DMS53 (cell line): ENCODE data around the gene RNASEH2A.
"Not testable (repeated sequence)": the region's sequence is repeated elsewhere in the genome, so short reads cannot be mapped to it uniquely, and the experiment has no call there.

Source experiments
- DNase-seq: peaks from one replicate; lab custom pipeline; 2025; lab: John Stamatoyannopoulos, UW

The RNASEH2A gene

DNA sequence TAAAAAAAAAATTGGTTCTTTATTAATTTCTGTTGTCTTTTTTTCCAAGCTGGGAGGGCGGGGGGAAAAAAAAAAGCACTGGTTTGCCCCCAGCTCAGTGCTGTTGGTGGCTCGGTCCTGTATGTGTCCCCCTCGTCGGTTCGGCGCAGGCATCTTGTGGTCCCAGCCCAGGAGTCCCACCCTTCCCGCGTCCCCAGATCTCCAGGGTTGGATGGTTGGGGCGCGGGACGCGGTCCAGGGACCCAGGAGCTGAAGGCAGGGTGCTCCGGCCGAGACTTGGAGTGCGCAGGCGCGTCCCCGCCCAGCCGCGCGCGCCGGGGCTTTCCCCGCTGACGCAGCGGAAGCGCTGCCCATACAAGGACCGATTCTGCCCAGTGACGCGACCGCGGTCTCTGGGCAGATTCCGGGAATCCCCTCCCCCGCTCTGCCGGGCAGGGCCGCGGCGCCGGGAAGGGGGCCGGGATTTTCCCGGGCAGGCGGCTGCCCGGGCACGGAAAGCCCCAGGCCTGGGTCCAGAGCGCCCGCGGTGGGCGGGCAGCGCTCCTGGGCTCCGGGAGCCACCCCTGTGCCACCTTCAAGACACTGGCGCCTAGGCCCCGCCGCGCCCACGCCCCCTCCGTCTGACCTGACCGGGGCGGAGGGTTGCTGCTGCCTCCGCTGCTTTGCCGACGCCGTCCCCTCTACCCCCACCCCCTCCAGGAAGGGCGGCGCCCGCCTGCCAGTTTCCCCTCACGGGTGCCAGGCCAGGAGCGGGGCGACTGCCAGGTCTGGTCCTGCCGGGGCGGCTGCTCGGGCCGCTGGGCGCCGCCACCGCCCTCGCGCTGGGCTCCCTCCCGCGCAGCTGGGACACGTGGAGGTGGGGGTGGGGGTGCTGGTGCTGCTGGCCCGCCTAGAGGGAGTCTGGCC is 12.8 kb upstream of the RNASEH2A start:
- peak; percentile 95 for DNase-seq

GRCh38 chr19:12794196-12794941 is 12.0 kb upstream of the RNASEH2A start:
- peak; percentile 50 for DNase-seq

DNA sequence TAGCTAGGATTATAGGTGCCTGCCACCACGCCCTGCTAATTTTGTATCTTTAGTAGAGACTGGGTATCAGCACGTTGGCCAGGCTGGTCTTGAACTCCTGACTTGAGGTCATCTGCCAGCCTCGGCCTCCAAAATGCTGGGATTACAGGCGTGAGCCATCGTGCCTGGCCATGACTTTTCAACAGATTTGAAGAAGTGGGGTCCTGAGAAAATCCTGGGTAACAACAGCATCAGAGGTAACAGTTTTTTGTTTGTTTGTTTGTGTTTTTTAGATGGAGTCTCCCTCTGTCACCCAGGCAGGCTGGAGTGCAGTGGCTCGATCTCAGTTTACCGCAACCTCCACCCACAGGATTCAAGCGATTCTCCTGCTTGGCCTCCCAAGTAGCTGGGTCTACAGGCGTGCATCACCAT is 11.4 kb upstream of the RNASEH2A start:
- no peak for DNase-seq

DNA sequence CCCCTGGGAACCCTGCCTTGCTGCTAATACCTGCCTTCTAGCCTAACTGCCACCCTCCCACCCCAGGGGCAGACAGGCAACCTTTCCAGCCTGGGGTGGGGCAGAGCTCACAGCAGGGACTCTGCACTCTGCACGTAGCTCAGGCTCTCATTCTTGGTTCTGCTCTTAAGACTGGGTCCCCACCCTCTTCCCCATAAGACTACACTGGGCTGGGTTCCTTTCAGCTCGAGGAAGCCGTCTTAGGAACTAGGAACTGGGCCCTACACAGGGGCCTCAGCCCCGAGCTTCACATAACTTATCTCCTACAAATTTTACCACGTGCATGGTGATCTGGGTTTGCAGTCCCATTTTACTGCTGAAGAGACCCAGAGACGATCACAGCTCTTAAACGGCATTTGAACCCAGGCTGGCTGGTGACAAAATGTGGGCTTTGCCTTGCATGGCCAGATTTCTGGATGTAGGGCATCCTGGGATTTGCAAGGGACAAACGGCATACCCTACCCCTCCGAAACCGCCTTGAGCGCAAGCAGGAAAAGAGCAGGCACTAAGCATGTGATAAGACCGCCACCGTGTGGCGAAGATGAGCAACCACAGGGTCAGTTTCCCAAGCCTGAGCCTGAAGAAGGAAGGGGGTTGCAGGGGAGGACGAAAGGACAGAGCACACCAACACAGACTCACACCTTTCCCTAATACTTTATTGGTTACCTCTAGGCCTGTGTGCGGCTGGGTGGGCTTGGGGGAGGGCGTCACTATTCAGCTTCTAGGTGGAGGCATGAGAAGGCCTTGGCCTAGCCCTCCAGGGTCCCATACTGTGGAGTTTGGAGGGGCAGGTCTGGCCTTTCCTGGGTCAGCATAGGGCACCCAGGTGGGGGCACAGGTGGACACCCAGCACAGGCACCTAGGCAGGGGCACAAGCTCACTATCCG is 10.0 kb upstream of the RNASEH2A start:
- DNase-seq, result peak; percentile 86

GRCh38 chr19:12797141-12797587 is 9.2 kb upstream of the RNASEH2A start:
- DNase-seq, result no peak

DNA sequence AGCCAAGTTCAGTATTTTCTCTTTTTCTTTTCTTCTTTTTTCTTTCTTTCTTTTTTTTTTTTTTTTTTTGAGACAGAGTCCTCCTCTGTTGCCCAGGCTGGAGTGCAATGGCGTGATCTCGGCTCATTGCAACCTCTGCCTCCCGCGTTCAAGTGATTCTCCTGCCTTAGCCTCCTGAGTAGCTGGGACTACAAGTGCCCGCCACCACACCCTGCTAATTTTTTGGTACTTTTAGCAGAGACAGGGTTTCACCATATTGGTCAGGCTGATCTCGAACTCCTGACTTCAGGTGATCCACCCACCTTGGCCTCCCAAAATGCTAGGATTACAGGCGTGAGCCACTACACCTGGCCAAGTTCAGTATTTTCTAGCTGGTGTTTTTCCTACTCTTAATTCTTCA is 8.8 kb upstream of the RNASEH2A start:
- DNase-seq, result not testable (repeated sequence)

DNA sequence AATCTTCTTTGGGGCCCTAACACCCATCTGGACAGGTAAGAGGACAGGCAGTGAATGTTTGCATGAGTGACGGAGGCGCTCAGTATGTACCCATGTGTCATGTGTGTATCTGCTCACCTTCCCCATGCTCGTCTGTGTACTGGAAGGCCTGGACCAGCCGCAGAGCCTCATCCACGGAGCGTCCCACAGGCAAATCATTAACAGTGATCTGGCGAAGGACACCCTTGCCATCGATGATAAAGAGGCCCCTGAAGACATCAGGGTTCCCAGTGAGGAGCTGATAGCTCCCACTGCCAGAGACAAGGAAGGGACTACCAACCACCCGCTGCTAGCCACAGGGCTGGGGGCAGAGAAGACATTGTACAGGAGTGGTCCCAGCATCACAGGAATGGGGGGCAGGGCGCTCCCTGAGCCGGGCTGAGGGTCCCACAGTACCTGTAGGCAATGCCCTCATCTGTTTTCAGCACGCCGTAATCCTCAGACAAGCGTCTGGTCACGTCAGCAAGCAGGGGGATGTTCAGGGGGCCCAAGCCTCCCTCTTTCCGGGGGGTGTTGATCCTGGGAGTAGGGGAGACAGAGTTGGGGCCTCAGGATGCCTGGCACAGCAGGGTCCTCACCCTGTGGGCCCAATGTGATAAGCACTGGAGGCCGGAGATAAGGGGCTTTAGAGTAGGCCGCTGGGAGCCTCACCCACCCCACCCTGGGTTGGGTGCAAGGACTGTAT is 6.5 kb upstream of the RNASEH2A start:
- DNase-seq, result no peak

DNA sequence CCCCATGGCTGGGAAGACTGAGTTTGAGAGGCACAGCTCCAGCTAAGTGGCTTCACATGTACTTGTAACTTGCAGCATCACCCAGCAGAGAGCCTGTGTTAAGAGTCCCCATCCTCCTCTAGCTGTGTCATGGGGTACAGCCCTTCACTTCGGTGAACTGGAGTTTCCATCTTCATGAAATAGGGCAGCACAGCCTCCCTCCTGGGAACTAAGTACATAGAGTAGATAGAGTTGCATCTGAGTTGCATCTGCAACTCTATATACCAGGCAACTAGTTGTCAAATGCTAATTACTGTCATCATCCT is 6.0 kb upstream of the RNASEH2A start:
- no peak for DNase-seq

GRCh38 chr19:12800923-12801465 is 5.4 kb upstream of the RNASEH2A start:
- DNase-seq, result peak; percentile 58

- peak; percentile 92 for DNase-seq
Measured at GRCh38 chr19:12801466-12802266, 4.7 kb upstream of the RNASEH2A start, which contains the start of the genes PRDX2 and THSD8. Gene PRDX2 (minus strand): TSS chr19:12801800. CDS start chr19:12801261, 539 bp downstream. Gene THSD8 (plus strand): TSS chr19:12802069. CDS start chr19:12802072, 3 bp downstream.

GRCh38 chr19:12802267-12803106 is 3.9 kb upstream of the RNASEH2A start:
- no peak for DNase-seq

- DNase-seq, result no peak
Measured at GRCh38 chr19:12804051-12804450, 2.3 kb upstream of the RNASEH2A start.

- DNase-seq, result no peak
Measured at GRCh38 chr19:12815088-12815487, 8.7 kb downstream of the RNASEH2A start.

DNA sequence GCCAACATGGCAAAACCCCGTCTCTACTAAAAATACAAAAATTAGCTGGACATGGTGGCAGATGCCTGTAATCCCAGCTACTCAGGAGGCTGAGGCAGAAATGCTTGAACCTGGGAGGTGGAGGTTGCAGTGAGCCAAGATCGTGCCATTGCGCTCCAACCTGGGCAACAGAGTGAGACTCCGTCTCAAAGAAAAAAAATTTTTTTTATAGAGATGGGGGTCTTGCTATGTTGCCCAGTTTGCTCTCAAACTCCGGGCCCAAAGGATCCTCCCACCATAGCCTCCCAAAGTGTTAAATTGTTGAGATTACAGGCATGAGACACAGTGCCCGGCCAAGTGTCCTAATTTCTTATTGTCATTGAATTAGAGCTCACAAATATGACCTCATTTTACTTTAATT is 10.8 kb downstream of the RNASEH2A start:
- not testable (repeated sequence) for DNase-seq

DNA sequence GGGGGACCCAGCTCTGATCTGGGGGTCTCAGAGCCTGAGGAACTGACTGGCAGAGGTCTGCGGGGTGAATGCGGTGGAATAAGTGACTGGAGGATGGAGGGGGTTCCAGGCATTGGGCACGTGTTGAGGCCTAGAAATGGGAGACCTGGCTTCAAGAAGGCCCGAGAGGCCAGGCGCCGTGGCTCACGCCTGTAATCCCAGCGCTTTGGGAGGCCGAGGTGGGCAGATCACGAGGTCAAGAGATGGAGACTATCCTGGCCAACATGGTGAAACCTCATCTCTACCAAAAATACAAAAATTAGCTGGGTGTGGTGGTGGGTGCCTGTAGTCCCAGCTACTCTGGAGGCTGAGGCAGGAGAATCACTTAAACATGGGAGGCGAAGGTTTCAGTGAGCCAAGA is 11.4 kb downstream of the RNASEH2A start:
- not testable (repeated sequence) for DNase-seq

DNA sequence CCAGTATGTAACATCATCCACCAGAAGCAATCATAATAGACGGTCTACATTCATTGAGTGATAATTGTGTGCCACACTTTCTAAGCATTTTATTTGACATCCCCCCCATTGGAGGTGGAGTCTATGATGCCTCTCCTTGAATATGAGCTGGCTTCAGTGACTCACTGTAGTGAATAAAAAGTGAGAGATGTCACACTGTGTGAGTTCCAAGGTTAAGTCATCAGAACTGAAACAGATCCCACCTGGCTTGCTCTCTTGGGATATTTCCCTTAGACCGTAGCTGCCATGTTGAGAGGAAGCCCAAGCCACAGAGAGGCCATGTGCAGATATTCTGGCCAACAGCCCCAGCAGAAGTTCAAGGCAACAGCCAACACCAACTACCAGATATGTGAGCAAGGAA is 15.4 kb downstream of the RNASEH2A start:
- DNase-seq, result peak; percentile 29

- DNase-seq, result peak; percentile 72
Measured at GRCh38 chr19:12825254-12826131, 19.1 kb downstream of the RNASEH2A start.

GRCh38 chr19:12828494-12828893 is 22.1 kb downstream of the RNASEH2A start:
- peak; percentile 73 for DNase-seq
